Brain microvascular endothelial cell (primary cell): ENCODE measurements around the gene EIF3F.

Source experiments
- DNase-seq: peaks from one replicate; pipeline ENCODE4 v3.0.0-alpha.2; 2020
- H3K27ac ChIP-seq: fragments of 250-450 bp; sonication (Bioruptor Pico); 2 replicates; pipeline ENCODE4 v1.5.1; 2020; ENCODE audit warnings: mild to moderate bottlenecking, moderate library complexity
- H3K27me3 ChIP-seq: fragments of 250-450 bp; sonication (Bioruptor Pico); replicated peaks from 2 replicates; pipeline ENCODE4 v1.5.1; 2020; ENCODE audit warnings: mild to moderate bottlenecking
- H3K36me3 ChIP-seq: fragments of 250-450 bp; sonication (Bioruptor Pico); replicated peaks from 2 replicates; pipeline ENCODE4 v1.5.1; 2020; ENCODE audit warnings: mild to moderate bottlenecking
- H3K4me3 ChIP-seq: 2 replicates; pipeline ENCODE4 v1.5.1; 2011; ENCODE audit warnings: low read depth, mild to moderate bottlenecking, control low read depth, low read length, moderate library complexity
- in situ Hi-C: cut with HindIII; loops from 2 replicates; pipeline ENCODE4 v1.10.0; 2017; ENCODE audit warnings: low sequenced_read_pairs, low pct_ligation_motif_present
- TF ChIP-seq, protein P1 (sequence below): IDR thresholded peaks from 2 replicates; pipeline ENCODE4 v1.5.1; 2011; ENCODE audit warnings: low read depth, mild to moderate bottlenecking, moderate library complexity, low read length, control low read depth, inconsistent platforms; ENCODE audit errors: missing control alignments

EIF3F gene

DNA sequence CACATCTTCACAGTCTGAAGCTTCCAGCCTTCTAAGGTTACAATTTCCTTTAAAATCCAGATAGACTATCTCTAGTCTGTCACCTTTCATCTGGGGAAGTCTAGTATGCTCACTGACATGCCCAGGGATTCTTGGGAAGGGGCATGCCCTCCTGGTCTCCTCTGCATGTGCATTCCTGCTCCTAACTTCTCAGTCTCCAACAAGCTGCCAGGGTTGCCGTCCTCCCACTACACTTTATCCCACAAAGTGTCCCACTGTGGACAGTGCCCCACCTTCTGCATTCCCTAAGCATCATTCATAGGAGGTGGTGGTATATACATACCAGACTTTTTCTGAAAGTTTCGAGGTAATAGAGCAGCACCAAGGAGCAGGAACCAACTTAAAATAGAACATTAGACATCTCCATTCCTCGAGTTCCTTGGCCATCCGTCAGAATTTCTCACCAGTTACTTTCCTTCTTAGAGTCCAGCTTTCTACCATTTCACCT lies 28.7 kb downstream of the EIF3F start:
- TF ChIP-seq, protein P1, sequence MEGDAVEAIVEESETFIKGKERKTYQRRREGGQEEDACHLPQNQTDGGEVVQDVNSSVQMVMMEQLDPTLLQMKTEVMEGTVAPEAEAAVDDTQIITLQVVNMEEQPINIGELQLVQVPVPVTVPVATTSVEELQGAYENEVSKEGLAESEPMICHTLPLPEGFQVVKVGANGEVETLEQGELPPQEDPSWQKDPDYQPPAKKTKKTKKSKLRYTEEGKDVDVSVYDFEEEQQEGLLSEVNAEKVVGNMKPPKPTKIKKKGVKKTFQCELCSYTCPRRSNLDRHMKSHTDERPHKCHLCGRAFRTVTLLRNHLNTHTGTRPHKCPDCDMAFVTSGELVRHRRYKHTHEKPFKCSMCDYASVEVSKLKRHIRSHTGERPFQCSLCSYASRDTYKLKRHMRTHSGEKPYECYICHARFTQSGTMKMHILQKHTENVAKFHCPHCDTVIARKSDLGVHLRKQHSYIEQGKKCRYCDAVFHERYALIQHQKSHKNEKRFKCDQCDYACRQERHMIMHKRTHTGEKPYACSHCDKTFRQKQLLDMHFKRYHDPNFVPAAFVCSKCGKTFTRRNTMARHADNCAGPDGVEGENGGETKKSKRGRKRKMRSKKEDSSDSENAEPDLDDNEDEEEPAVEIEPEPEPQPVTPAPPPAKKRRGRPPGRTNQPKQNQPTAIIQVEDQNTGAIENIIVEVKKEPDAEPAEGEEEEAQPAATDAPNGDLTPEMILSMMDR, result no peak
- no peak for DNase-seq
- in situ Hi-C loops, result no loop called here
- Histone ChIP-seq H3K36me3 (no peaks in the 10 kb centered on the region), H3K4me3 (no peak overlapping the region), H3K27ac (no peak overlapping the region), H3K27me3 (peaks cover 2% of the 10 kb centered on the region)

DNA sequence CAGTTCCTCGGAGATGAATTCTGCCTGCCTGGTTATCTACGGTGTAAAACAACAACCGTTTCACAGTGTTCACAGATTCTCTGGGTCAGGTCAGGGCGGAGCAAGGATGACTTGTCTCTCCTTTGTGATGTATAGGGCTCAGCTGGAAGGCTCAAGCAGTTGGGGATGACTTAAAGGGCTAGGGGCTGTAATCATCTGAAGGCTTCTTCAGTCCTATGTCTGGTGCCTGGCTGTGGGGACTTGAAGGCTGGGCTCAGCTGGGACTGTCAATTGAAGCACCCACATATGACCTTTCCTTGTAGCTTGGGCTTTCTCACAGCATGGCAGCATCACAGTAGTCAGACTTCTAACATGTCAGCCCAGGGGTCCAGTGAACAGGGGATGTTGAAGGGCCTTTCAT lies 29.3 kb downstream of the EIF3F start:
- H3K27me3 ChIP-seq, result peaks cover 2% of the 10 kb centered on the region
- no peaks in the 10 kb centered on the region for H3K36me3 ChIP-seq
- no peak overlapping the region for H3K4me3 ChIP-seq
- no peak overlapping the region for H3K27ac ChIP-seq
- no peak for DNase-seq
- in situ Hi-C loops, result no loop called here
- TF ChIP-seq, protein P1, result no peak

DNA sequence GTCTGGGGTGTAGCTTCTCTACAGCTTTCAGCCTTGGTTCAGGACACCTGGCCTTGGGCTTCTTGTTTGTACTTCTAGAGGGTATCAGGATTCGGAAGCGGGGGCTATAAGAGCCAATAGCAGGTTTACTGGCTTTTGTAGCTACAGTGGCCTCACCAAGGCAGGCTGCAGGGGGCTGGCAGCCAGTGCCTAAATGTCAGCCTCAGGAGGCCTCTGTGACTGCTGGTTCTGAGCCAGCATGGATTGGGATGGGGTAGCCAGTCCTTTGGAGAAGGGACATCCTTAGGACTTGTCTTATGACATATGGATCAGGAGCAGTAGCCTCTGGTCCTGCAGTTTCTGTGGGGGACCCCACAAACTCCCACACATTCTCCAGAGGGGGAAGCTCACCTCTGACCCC lies 29.9 kb downstream of the EIF3F start:
- Histone ChIP-seq H3K4me3 (no peak overlapping the region), H3K36me3 (no peaks in the 10 kb centered on the region), H3K27ac (no peak overlapping the region), H3K27me3 (peaks cover 2% of the 10 kb centered on the region)
- in situ Hi-C loops, result no loop called here
- TF ChIP-seq, protein P1, result no peak
- DNase-seq, result no peak

DNA sequence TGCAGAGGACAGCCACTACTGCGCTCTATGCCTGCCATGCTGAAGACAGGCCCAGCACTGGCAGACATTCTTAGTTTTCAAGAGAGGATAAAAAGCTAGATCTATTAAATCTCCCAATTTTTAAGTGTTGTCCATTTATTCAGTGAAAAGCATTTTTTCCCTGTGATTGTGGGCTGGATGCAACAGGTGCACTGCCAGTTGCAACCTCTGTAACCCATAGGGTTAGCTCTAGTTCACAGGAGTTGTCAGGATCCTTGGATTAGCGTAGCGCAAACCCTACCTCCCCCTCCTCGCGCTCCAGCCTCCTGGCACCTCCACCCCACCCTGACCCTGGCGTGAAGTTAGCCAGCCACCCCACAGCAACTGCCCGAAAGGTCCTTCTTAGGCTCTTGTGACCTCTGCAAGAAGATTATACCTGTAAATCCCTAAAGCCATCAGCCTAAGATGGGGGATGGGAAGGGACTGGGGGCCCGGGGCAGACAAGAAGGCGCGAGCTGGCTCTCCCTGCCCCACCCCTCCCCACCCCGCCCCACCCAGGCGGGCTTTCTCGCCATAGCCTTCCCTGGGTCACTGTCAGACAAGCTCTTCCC lies 30.9 kb downstream of the EIF3F start:
- no peak overlapping the region for H3K27ac ChIP-seq
- in situ Hi-C loops, result no loop called here
- TF ChIP-seq, protein P1, result no peak
- DNase-seq, result no peak
- peaks cover 2% of the 10 kb centered on the region for H3K27me3 ChIP-seq
- no peak overlapping the region for H3K4me3 ChIP-seq
- H3K36me3 ChIP-seq, result no peaks in the 10 kb centered on the region

DNA sequence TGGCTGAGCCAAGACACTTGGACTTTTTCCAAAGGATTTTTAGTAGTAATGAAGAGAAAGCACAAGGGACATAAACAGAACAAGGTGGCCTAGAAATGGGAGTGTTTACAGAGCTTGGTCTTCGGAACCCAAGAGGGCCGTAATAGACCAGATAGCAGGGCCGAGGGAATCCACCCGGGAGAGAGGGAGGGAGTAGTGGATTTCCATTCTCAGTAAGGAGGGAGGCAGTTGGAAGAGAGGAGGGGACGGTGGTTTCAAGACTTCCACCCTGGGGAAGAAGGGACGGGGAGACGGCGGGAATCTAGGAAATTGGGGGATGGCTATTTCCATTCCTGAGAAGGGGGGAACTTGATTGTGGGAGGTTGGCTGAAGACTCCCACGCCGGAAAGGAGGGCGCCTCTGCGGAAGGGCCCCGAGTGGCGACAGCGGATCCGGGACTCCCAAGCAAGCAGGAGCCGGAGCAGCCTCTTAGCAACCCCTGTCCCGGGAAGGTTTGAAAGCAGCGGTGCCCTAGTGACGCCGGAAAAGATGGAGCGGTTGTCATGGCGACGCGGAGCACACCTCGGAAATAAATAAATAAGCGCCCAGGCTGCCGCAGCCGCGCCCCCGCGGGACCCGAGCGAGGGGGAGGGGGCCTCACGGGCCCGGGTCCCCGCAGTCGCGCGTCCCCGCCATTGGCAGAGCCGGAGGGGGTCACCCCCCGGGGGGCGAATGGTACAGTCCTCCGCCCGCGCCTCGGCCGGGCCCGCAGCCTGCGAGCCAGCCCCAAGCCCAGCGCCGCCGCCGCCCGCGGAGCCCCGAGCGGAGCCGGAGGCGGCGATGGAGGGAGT lies 31.6 kb downstream of the EIF3F start:
- no peaks in the 10 kb centered on the region for H3K36me3 ChIP-seq
- peaks cover 2% of the 10 kb centered on the region for H3K27me3 ChIP-seq
- no peak overlapping the region for H3K27ac ChIP-seq
- TF ChIP-seq, protein P1, result no peak
- peak; percentile 48 for DNase-seq
- peak overlapping the region; percentile 62 for H3K4me3 ChIP-seq
- in situ Hi-C loops, result no loop called here
